GM12878 (cell line): ENCODE measurements around the gene FLAD1. TPM values are rescaled to one million over a fixed set of nuclear protein-coding genes. Genes with fewer than 3 reads are reported as not detected.

Source experiments
- ATAC-seq: fragments of 200-7000 bp; cut with Tn5 transposase; 3 replicates; pipeline ENCODE4 v1.9.1; 2020; ENCODE audit warnings: mild to moderate bottlenecking, moderate library complexity
- BruUV-seq: library from RNA; stranded (reverse); fragments of 400-500 nt; replicated peaks from 2 replicates; lab custom pipeline; 2021; lab: Mats Ljungman, UMichigan
- CTCF ChIA-PET: fragments of 300-600 bp; sonication (Branson Sonifier 250); formaldehyde crosslinking; extraction: SDS; loops from one replicate; lab custom pipeline; 2021; ENCODE audit warnings: inconsistent platforms; lab: Yijun Ruan, JAX
- POLR2A ChIA-PET: fragments of 350-600 bp; formaldehyde crosslinking; extraction: SDS; loops from one replicate; lab custom pipeline; 2021; ENCODE audit warnings: inconsistent platforms; lab: Charles Lee
- RAD21 ChIA-PET: fragments of 300-600 bp; sonication (Branson Sonifier 250); formaldehyde crosslinking; loops from one replicate; lab custom pipeline; 2023; ENCODE audit warnings: antibody characterized with exemption; ENCODE audit not compliant: unreplicated experiment; lab: Charles Lee
- SMC1A ChIA-PET: fragments of 300-600 bp; sonication (Branson Sonifier 250); formaldehyde crosslinking; loops from one replicate; lab custom pipeline; 2023; ENCODE audit not compliant: unreplicated experiment, uncharacterized antibody; lab: Charles Lee
- DNase-seq: peaks from one replicate; pipeline ENCODE4 v3.0.0-alpha.2; 2011; ENCODE audit warnings: low read depth, low spot score
- FAIRE-seq: peaks from 3 replicates; lab custom pipeline; 2011; peaks lifted over from hg19 to GRCh38; lab: Jason Lieb, UNC
- H2AFZ ChIP-seq: 2 replicates; pipeline ENCODE4 v1.6.0; 2011; ENCODE audit warnings: low read depth, low read length, control low read depth; ENCODE audit not compliant: control insufficient read depth
- H3K27ac ChIP-seq: 2 replicates; pipeline ENCODE4 v1.5.1; 2011; ENCODE audit warnings: control low read depth; ENCODE audit not compliant: control insufficient read depth, insufficient read depth
- H3K27me3 ChIP-seq, 2 experiments: replicated peaks in 1 of 2; 2 replicates each; pipeline versions ENCODE4 v1.6.0 to v1.6.1; 2011; ENCODE audit warnings: low read length in 1 of 2; ENCODE audit not compliant: control insufficient read depth in 2 of 2, insufficient read depth in 2 of 2
- H3K36me3 ChIP-seq, 2 experiments: 2 replicates each; pipeline ENCODE4 v1.5.1; 2011; ENCODE audit warnings: low read length in 1 of 2; ENCODE audit not compliant: control insufficient read depth in 2 of 2, insufficient read depth in 2 of 2
- H3K4me1 ChIP-seq: 2 replicates; pipeline ENCODE4 v1.6.1; 2011; ENCODE audit warnings: mild to moderate bottlenecking, low read length, moderate library complexity, mixed read lengths; ENCODE audit not compliant: control insufficient read depth, insufficient read depth
- H3K4me2 ChIP-seq: 2 replicates; pipeline ENCODE4 v1.6.0; 2011; ENCODE audit warnings: control low read depth; ENCODE audit not compliant: control insufficient read depth, insufficient read depth
- H3K4me3 ChIP-seq: fragments of 200-600 bp; sonication (generic); 2 replicates; pipeline ENCODE4 v1.5.1; 2016
- H3K79me2 ChIP-seq: 2 replicates; pipeline ENCODE4 v1.6.0; 2011; ENCODE audit warnings: low read length; ENCODE audit not compliant: control insufficient read depth, insufficient read depth
- H3K9ac ChIP-seq: 2 replicates; pipeline ENCODE4 v1.8.0; 2011; ENCODE audit warnings: low read length, control low read depth, mixed read lengths; ENCODE audit not compliant: control insufficient read depth, insufficient read depth
- H3K9me3 ChIP-seq: replicated peaks from 3 replicates; pipeline ENCODE4 v1.5.1; 2011; ENCODE audit warnings: mild to moderate bottlenecking, low read length; ENCODE audit not compliant: control insufficient read depth, insufficient read depth
- H4K20me1 ChIP-seq: 2 replicates; pipeline ENCODE4 v1.6.0; 2011; ENCODE audit not compliant: control insufficient read depth, insufficient read depth
- CREM ChIP-seq: IDR thresholded peaks from 2 replicates; pipeline ENCODE4 v1.6.1; 2014; ENCODE audit warnings: antibody characterized with exemption, low read depth
- EGR1 ChIP-seq, 2 experiments: IDR thresholded peaks; 1 replicate in 1 of 2; 2 replicates in 1 of 2; pipeline ENCODE4 v1.6.1; 2011 to 2012; ENCODE audit warnings: low read depth in 2 of 2, low read length in 2 of 2, borderline replicate concordance in 1 of 2, mild to moderate bottlenecking in 1 of 2, moderate library complexity in 1 of 2
- GABPA ChIP-seq: IDR thresholded peaks from 2 replicates; pipeline ENCODE4 v1.6.1; 2014; ENCODE audit warnings: antibody characterized with exemption, low read depth, mild to moderate bottlenecking, inconsistent platforms
- IKZF2 ChIP-seq, 2 experiments: fragments of 450-650 bp; IDR thresholded peaks; 2 replicates each; pipeline ENCODE4 v1.6.1; 2017; ENCODE audit warnings: mild to moderate bottlenecking in 2 of 2, moderate library complexity in 2 of 2
- MAX ChIP-seq: IDR thresholded peaks from 2 replicates; pipeline ENCODE4 v1.6.1; 2012; ENCODE audit warnings: low read depth, low read length, improper control_type of control experiment
- MXI1 ChIP-seq: fragments of 150-350 bp; IDR thresholded peaks from 2 replicates; pipeline ENCODE4 v1.6.1; 2011; ENCODE audit warnings: low read depth, mild to moderate bottlenecking, inconsistent platforms, low read length, improper control_type of control experiment
- NFIC ChIP-seq: IDR thresholded peaks from 2 replicates; pipeline ENCODE4 v1.6.1; 2012; ENCODE audit warnings: low read depth, mild to moderate bottlenecking, inconsistent platforms, low read length, moderate library complexity
- POLR2A ChIP-seq: IDR thresholded peaks from 2 replicates; pipeline ENCODE4 v1.6.1; 2011; ENCODE audit warnings: low read depth, mild to moderate bottlenecking, low read length
- RAD51 ChIP-seq: fragments of 450-650 bp; IDR thresholded peaks from 2 replicates; pipeline ENCODE4 v1.6.1; 2016; ENCODE audit warnings: moderate library complexity, mild to moderate bottlenecking, inconsistent platforms
- RELB ChIP-seq: fragments of 450-650 bp; IDR thresholded peaks from 2 replicates; pipeline ENCODE4 v1.6.1; 2017; ENCODE audit warnings: low read depth, mild to moderate bottlenecking, moderate library complexity
- SIX5 ChIP-seq: IDR thresholded peaks from 2 replicates; pipeline ENCODE4 v1.6.1; 2011; ENCODE audit warnings: mild to moderate bottlenecking, low read depth, low read length, moderate library complexity; ENCODE audit not compliant: severe bottlenecking
- SUPT20H ChIP-seq: IDR thresholded peaks from 2 replicates; pipeline ENCODE4 v1.6.1; 2011; ENCODE audit warnings: low read depth, mild to moderate bottlenecking, low read length, moderate library complexity, borderline replicate concordance; ENCODE audit not compliant: control insufficient read depth
- SUZ12 ChIP-seq: fragments of 200-600 bp; sonication (generic); IDR thresholded peaks from one replicate; pipeline ENCODE4 v1.6.1; 2018; ENCODE audit warnings: antibody characterized with exemption, mild to moderate bottlenecking; ENCODE audit not compliant: unreplicated experiment
- ZZZ3 ChIP-seq: IDR thresholded peaks from 2 replicates; pipeline ENCODE4 v1.6.1; 2011; ENCODE audit warnings: low read depth; ENCODE audit not compliant: control insufficient read depth, insufficient read length
- WGBS: methylation state at CpG from one replicate; pipeline ENCODE4 v1.1.6; 2016; ENCODE audit warnings: low lambda C conversion rate; ENCODE audit not compliant: insufficient replicate concordance, insufficient coverage; ENCODE audit errors: missing lambda C conversion rate; 5-methylcytosine and 5-hydroxymethylcytosine counted together
- in situ Hi-C: fragments of 300-500 bp; cut with MboI; formaldehyde crosslinking; loops from 9 replicates; pipeline ENCODE4 v1.14.3; 2018; ENCODE audit warnings: mixed read lengths
- intact Hi-C: fragments of 100-400 bp; cut with micrococcal nuclease; formaldehyde crosslinking; loops from one replicate; pipeline ENCODE4 v1.14.2; 2022; ENCODE audit not compliant: unreplicated experiment
- polyA plus RNA-seq, 11 experiments: library from polyadenylated mRNA; depleted of rRNA in 4 of 11; unstranded in 6 of 11; stranded (reverse) in 5 of 11; fragments of >200 nt; fragmentation: Nextera tagmentation in 4 of 11; fragmentation: Illumina TruSeq in 1 of 11; extraction: Ambion mirVana in 4 of 11; extraction: Trizol in 1 of 11; gene quantifications; 1 replicate in 1 of 11; 2 replicates in 10 of 11; pipeline versions ENCODE4 v1.2.1 to v1.2.3, GENCODE V29; 2011 to 2016; ENCODE audit warnings: inconsistent platforms in 2 of 11, missing spikeins in 2 of 11, low read depth in 1 of 11
- total RNA-seq, 4 experiments: library from RNA; depleted of rRNA in 3 of 4; stranded (reverse); fragments of >200 nt in 3 of 4; fragmentation: Illumina TruSeq in 1 of 4; extraction: Trizol in 1 of 4; gene quantifications; 2 replicates each; pipeline versions ENCODE4 v1.2.1 to v1.2.3, GENCODE V29; 2013 to 2021
- TF ChIP-seq, protein P1 (sequence below): IDR thresholded peaks from 2 replicates; pipeline ENCODE4 v1.6.1; 2012; ENCODE audit warnings: low read depth, low read length, improper control_type of control experiment

Gene FLAD1
- total and polyA plus RNA-seq, 10 of the 15 experiments (the other 5 are each of a cell fraction or from before 2014, with no cell fraction given): 22.9 to 93.4 (median 56.6) TPM

- POLR2A ChIA-PET: interaction anchor here (1.2 to 12.3 kb wide), 2 partner anchors 14 to 23 kb away, joined by 4 to 140 read pairs; partner anchors contain the start of genes CKS1B, PMVK and SHC1
- intact Hi-C loops (no loop called here), in situ Hi-C loops (no loop called here)
Measured at GRCh38 chr1:154958681-154959425, 24.3 kb upstream of the FLAD1 start.

More at GRCh38 chr1:154958681-154959425, 24.3 kb upstream of the FLAD1 start:
- no peaks in the 10 kb centered on the region for H4K20me1 ChIP-seq
- 95% methylated on average over 16 of the region's 16 CpGs for WGBS
- H3K9me3 ChIP-seq: no peaks in the 10 kb centered on the region
- H3K27ac ChIP-seq: no peak overlapping the region
- H2AFZ ChIP-seq: no peak overlapping the region
- H3K4me3 ChIP-seq: no peak overlapping the region
- SMC1A ChIA-PET: interaction anchor here (1.5 kb wide), 1 partner anchor 14 kb away, joined by 5 read pairs; no protein-coding TSS in a partner anchor
- ATAC-seq (no peak), FAIRE-seq (no peak), DNase-seq (no peak)
- RAD21 ChIA-PET: no interaction called here
- H3K9ac ChIP-seq: no peak overlapping the region
- CTCF ChIA-PET: interaction anchor here (1.1 kb wide), 1 partner anchor 126 kb away, joined by 3 read pairs; no protein-coding TSS in a partner anchor
- TF ChIP-seq ZZZ3: no peak
- no peak for TF ChIP-seq GABPA
- no peak for TF ChIP-seq SIX5
- no peak for TF ChIP-seq NFIC
- TF ChIP-seq IKZF2 (IDR thresholded peaks at IDR 0.05): no peak
- no peak for TF ChIP-seq EGR1 (IDR thresholded peaks at IDR 0.05; ENCODE audit: borderline replicate concordance in 1 of 2, low read depth in 2 of 2, low read length in 2 of 2)
- TF ChIP-seq CREM: no peak
- no peak for TF ChIP-seq POLR2A
- no peak for TF ChIP-seq SUPT20H
- TF ChIP-seq RELB: no peak
- TF ChIP-seq, protein P1, sequence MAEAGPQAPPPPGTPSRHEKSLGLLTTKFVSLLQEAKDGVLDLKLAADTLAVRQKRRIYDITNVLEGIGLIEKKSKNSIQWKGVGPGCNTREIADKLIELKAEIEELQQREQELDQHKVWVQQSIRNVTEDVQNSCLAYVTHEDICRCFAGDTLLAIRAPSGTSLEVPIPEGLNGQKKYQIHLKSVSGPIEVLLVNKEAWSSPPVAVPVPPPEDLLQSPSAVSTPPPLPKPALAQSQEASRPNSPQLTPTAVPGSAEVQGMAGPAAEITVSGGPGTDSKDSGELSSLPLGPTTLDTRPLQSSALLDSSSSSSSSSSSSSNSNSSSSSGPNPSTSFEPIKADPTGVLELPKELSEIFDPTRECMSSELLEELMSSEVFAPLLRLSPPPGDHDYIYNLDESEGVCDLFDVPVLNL: no peak
- no peak for TF ChIP-seq SUZ12
- TF ChIP-seq MAX: no peak
- no peak for TF ChIP-seq RAD51
- no peak for TF ChIP-seq MXI1
- no peak overlapping the region for H3K4me2 ChIP-seq
- H3K4me1 ChIP-seq: peaks cover 20% of the 10 kb centered on the region
- peaks cover 5 to 6% of the 10 kb centered on the region in 2 experiments; a peak in 3 of 4 replicates for H3K36me3 ChIP-seq
- peaks cover 34% of the 10 kb centered on the region for H3K79me2 ChIP-seq
- no peaks in the 10 kb centered on the region for H3K27me3 ChIP-seq
- no TSS peak for BruUV-seq
